CD4-positive, alpha-beta memory T cell (primary cell): ENCODE data around the gene MBTD1. TPM values are rescaled to one million over a fixed set of nuclear protein-coding genes. Genes with fewer than 3 reads are reported as not detected.

Experiments
- CTCF ChIA-PET: fragments of 350-600 bp; sonication (Branson Sonifier 250); formaldehyde crosslinking; loops from one replicate; lab custom pipeline; 2021; ENCODE audit warnings: inconsistent platforms; ENCODE audit not compliant: partially characterized antibody; lab: Charles Lee
- POLR2A ChIA-PET: fragments of 350-600 bp; sonication (Branson Sonifier 250); formaldehyde crosslinking; loops from one replicate; lab custom pipeline; 2021; ENCODE audit not compliant: partially characterized antibody; lab: Charles Lee
- DNase-seq, 5 donors: peaks; one replicate each; pipeline versions ENCODE4 v3.0.0 to v3.0.0-alpha.2; 2020 to 2022; ENCODE audit warnings: mixed read lengths in 1 of 5
- H3K27ac ChIP-seq: one replicate; pipeline ENCODE4 v1.7.0; 2013; ENCODE audit warnings: low read depth, low read length
- H3K27me3 ChIP-seq: 2 replicates; pipeline ENCODE4 v1.7.0; 2013; ENCODE audit warnings: mild to moderate bottlenecking, low read length, moderate library complexity; ENCODE audit not compliant: insufficient read depth
- H3K36me3 ChIP-seq: 2 replicates; pipeline ENCODE4 v1.7.0; 2013; ENCODE audit warnings: mild to moderate bottlenecking, low read length, moderate library complexity; ENCODE audit not compliant: insufficient read depth
- H3K4me1 ChIP-seq: 2 replicates; pipeline ENCODE4 v1.7.0; 2013; ENCODE audit warnings: mild to moderate bottlenecking, low read length, moderate library complexity; ENCODE audit not compliant: insufficient read depth
- H3K4me3 ChIP-seq, 2 donors: one replicate each; pipeline ENCODE4 v1.7.0; 2013; ENCODE audit warnings: low read length in 2 of 2, mild to moderate bottlenecking in 1 of 2
- H3K9me3 ChIP-seq, 2 donors: one replicate each; pipeline ENCODE4 v1.7.0; 2013; ENCODE audit warnings: low read length in 2 of 2, control low read depth in 1 of 2; ENCODE audit not compliant: control insufficient read depth in 1 of 2
- H3K27ac Mint-ChIP-seq, 7 donors: one replicate each; pipeline ENCODE4 v1.8.0; 2020 to 2021; ENCODE audit warnings: mixed read lengths in 7 of 7, mild to moderate bottlenecking in 6 of 7, inconsistent platforms in 3 of 7, moderate library complexity in 3 of 7
- H3K27me3 Mint-ChIP-seq, 2 donors: one replicate each; pipeline ENCODE4 v1.8.0; 2020 to 2021; ENCODE audit warnings: mixed read lengths in 2 of 2
- H3K36me3 Mint-ChIP-seq, 2 donors: one replicate each; pipeline ENCODE4 v1.8.0; 2020 to 2021; ENCODE audit warnings: mixed read lengths in 2 of 2, inconsistent platforms in 1 of 2, mild to moderate bottlenecking in 1 of 2
- H3K4me1 Mint-ChIP-seq, 4 donors: one replicate each; pipeline ENCODE4 v1.8.0; 2020 to 2021; ENCODE audit warnings: mixed read lengths in 4 of 4, mild to moderate bottlenecking in 1 of 4
- H3K4me3 Mint-ChIP-seq, 8 donors: one replicate each; pipeline ENCODE4 v1.8.0; 2020 to 2021; ENCODE audit warnings: mixed read lengths in 8 of 8, mild to moderate bottlenecking in 7 of 8, moderate library complexity in 6 of 8, inconsistent platforms in 3 of 8
- H3K9me3 Mint-ChIP-seq, 8 donors: one replicate each; pipeline ENCODE4 v1.8.0; 2020 to 2021; ENCODE audit warnings: mixed read lengths in 8 of 8, mild to moderate bottlenecking in 5 of 8, inconsistent platforms in 3 of 8, moderate library complexity in 1 of 8
- intact Hi-C: fragments of 100-400 bp; cut with micrococcal nuclease; formaldehyde crosslinking; loops from one replicate; pipeline ENCODE4 v1.15.1; 2023
- polyA plus RNA-seq, 2 donors: library from polyadenylated mRNA; unstranded; fragments of 300-500 nt; fragmentation: Illumina TruSeq; gene quantifications; one replicate each; pipeline ENCODE4 v1.2.3, GENCODE V29; 2021
- total RNA-seq, 2 experiments: library from RNA; stranded (reverse); gene quantifications; one replicate each; pipeline ENCODE4 v1.2.3, GENCODE V29; 2021

MBTD1 gene
- total and polyA plus RNA-seq, 4 experiments from 2014 or later = 3.6 to 30.0 (median 17.4) TPM

DNA sequence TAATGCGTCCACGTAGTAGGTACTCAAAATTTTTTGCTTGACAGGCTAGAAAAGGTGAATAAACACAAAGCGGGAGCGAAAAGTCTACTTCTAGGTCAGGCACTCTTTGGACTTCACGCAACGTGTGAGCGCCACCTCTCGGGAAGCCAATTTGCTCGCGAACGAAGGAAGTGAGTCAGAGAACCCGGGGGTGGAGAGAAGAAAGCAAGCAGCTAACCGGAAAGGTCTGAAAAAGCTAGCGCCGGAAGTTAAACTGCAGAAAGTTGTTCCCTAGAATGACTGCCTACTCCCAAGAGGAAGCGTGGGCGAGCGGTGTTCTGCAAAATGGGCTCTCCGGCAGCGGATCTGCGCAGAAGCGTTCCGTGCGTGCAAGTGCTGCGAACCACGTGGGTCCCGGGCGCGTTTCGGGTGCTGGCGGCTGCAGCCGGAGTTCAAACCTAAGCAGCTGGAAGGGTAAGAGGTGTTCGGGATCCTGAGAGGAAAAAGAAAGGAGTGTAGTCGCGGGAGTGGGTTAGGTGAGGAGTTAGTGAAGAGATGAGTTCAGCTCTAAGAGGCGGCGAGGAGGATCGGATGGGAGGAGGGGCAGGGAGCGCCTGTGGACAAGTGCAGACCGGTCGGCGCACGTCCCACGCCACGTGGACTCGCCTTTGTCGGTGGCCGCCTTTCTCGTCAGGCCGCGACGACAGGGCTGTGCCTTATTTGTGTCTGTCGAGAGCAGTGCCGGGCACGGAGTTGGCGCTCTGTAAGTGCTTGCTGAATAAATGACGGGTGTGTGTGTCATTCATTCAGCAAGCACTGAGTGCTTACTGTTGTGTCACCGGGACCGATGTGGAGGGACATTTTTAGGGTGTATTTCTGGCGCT lies 106.4 kb downstream of the MBTD1 start, which contains the start of gene NME1:
Gene NME1, plus strand, starts transcription at position 350 of the 863 bp plus-strand sequence. CDS start 2,096 bp downstream, outside the sequence.
- Histone ChIP-seq H3K9me3 (no peaks in the 10 kb centered on the region), H3K27ac (peak within 1 kb of the TSS; percentile 61), H3K4me3 (peak within 1 kb of the TSS; percentile 77 to 85), H3K36me3 (peaks cover 4% of the 10 kb centered on the region), H3K27me3 (no peaks in the 10 kb centered on the region), H3K4me1 (peaks cover 21% of the 10 kb centered on the region)
- POLR2A ChIA-PET = interaction anchor here (0.6 to 4.7 kb wide), 29 partner anchors 9 to 374 kb away, joined by 3 to 56 read pairs (median 4); partner anchors contain the start of genes MBTD1, NME2, SPAG9 and TOB1
- CTCF ChIA-PET = interaction anchor here (0.6 to 9.2 kb wide), 35 partner anchors 9 to 756 kb away, joined by 3 to 161 read pairs (median 4); partner anchors contain the start of genes SPAG9 and UTP18
- peaks cover 0 to 1% of the 10 kb centered on the region in 2 donors for H3K27me3 Mint-ChIP-seq
- no peaks in the 10 kb centered on the region for H3K9me3 Mint-ChIP-seq
- no peak within 1 kb of the TSS for H3K4me3 Mint-ChIP-seq
- no peak within 1 kb of the TSS for H3K27ac Mint-ChIP-seq
- peaks cover 0 to 7% (median 2%) of the 10 kb centered on the region in 4 donors for H3K4me1 Mint-ChIP-seq
- peak; percentile 98 to 99 (median 98) for DNase-seq
- intact Hi-C loops = loop anchor here (1.0 to 5.0 kb wide), 8 partner anchors 13 to 445 kb away; partner anchors contain the start of genes MBTD1, NME2, TOB1 and UTP18
- H3K36me3 Mint-ChIP-seq = peaks cover 4 to 8% of the 10 kb centered on the region in 2 donors

GRCh38 chr17:51152766-51153209 lies 107.1 kb downstream of the MBTD1 start:
- no peak overlapping the region for H3K4me3 Mint-ChIP-seq

DNA sequence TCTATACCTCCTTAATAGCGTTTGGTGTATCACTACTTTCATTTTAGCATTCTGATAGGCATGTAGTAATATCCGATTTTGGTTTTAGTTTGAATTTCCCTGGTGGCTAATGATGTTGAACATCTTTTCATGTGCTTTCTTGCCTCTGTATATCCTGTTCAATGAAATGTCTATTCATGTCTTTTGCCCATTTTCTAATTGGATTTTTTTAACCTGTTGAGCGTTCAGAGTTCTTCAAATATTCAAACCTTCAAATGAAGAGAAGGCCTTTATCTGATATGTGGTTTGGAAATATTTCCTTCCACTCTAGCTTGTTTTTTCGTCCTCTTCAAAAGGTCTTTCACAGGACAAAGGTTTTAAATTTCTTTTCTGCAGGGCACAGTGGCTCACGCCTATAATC lies 108.9 kb downstream of the MBTD1 start:
- Histone ChIP-seq H3K27me3 (no peaks in the 10 kb centered on the region), H3K4me1 (peaks cover 21% of the 10 kb centered on the region), H3K9me3 (no peaks in the 10 kb centered on the region), H3K4me3 (no peak overlapping the region), H3K36me3 (no peaks in the 10 kb centered on the region), H3K27ac (no peak overlapping the region)
- Mint-ChIP-seq H3K27me3 (peaks cover 0 to 1% of the 10 kb centered on the region in 2 donors), H3K36me3 (no peaks in the 10 kb centered on the region), H3K27ac (peak overlapping the region in 1 of 7 donors; percentile 42), H3K4me1 (peaks cover 0 to 4% (median 1%) of the 10 kb centered on the region in 4 donors), H3K9me3 (no peaks in the 10 kb centered on the region), H3K4me3 (no peak overlapping the region)
- ChIA-PET CTCF (interaction anchor here (9.2 kb wide), 1 partner anchor 149 kb away, joined by 161 read pairs; no protein-coding TSS in a partner anchor), POLR2A (no interaction called here)
- no peak for DNase-seq
- intact Hi-C loops = loop anchor here (5.0 kb wide), 1 partner anchor 284 kb away; the partner anchor contains the start of gene TOB1

More at GRCh38 chr17:51152766-51153209, 107.1 kb downstream of the MBTD1 start:
- Histone ChIP-seq H3K4me1 (peaks cover 21% of the 10 kb centered on the region), H3K4me3 (peak overlapping the region; percentile 15 to 85), H3K9me3 (no peaks in the 10 kb centered on the region), H3K27ac (peak overlapping the region; percentile 61), H3K36me3 (peaks cover 4% of the 10 kb centered on the region), H3K27me3 (no peaks in the 10 kb centered on the region)
- ChIA-PET POLR2A (interaction anchor here (0.6 to 4.7 kb wide), 24 partner anchors 10 to 373 kb away, joined by 3 to 56 read pairs (median 6); partner anchors contain the start of genes MBTD1, NME2, SPAG9 and TOB1), CTCF (interaction anchor here (0.7 to 9.2 kb wide), 31 partner anchors 9 to 755 kb away, joined by 3 to 161 read pairs (median 4); partner anchors contain the start of genes SPAG9 and UTP18)
- Mint-ChIP-seq H3K27me3 (peaks cover 0 to 1% of the 10 kb centered on the region in 2 donors), H3K4me1 (peaks cover 0 to 7% (median 2%) of the 10 kb centered on the region in 4 donors), H3K27ac (no peak overlapping the region), H3K36me3 (peaks cover 4 to 8% of the 10 kb centered on the region in 2 donors), H3K9me3 (no peaks in the 10 kb centered on the region)
- DNase-seq = no peak
- intact Hi-C loops = loop anchor here (1.0 to 5.0 kb wide), 8 partner anchors 14 to 444 kb away; partner anchors contain the start of genes MBTD1, NME2, TOB1 and UTP18

DNA sequence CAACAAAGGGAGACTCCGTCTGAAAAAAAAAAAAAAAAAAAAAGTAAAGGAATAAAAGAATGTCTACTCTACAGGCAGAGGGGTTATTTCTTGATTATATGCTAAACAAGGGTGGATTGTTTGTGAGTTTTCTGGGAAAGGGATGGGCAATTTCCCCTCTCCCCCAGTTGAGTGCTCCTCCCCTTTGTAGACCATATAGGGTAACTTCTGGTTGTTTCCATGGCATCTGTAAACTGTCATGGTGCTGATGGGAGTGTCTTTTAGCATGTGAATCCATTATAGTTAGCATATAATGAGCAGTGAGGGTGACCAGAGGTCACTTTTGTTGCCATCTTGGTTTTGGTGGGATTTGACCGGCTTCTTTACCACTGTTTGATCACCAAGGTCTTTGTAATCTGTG lies 110.7 kb downstream of the MBTD1 start:
- intact Hi-C loops = no loop called here
- no peaks in the 10 kb centered on the region for H3K36me3 ChIP-seq
- Mint-ChIP-seq H3K9me3 (no peaks in the 10 kb centered on the region), H3K36me3 (no peaks in the 10 kb centered on the region), H3K4me1 (peaks cover 0 to 2% (median 0%) of the 10 kb centered on the region in 4 donors), H3K4me3 (no peak overlapping the region), H3K27ac (no peak overlapping the region), H3K27me3 (peaks cover 0 to 1% of the 10 kb centered on the region in 2 donors)
- ChIA-PET CTCF (interaction anchor here (9.2 kb wide), 1 partner anchor 147 kb away, joined by 161 read pairs; no protein-coding TSS in a partner anchor), POLR2A (no interaction called here)
- H3K4me1 ChIP-seq = peaks cover 10% of the 10 kb centered on the region
- no peak for DNase-seq
- no peaks in the 10 kb centered on the region for H3K9me3 ChIP-seq
- H3K4me3 ChIP-seq = no peak overlapping the region
- H3K27me3 ChIP-seq = no peaks in the 10 kb centered on the region
- H3K27ac ChIP-seq = no peak overlapping the region

- no peak overlapping the region for H3K4me3 Mint-ChIP-seq
- no peaks in the 10 kb centered on the region for H3K9me3 Mint-ChIP-seq
- intact Hi-C loops = no loop called here
- ChIA-PET CTCF (interaction anchor here (9.2 kb wide), 1 partner anchor 145 kb away, joined by 161 read pairs; no protein-coding TSS in a partner anchor), POLR2A (interaction anchor here (1.4 kb wide), 1 partner anchor 27 kb away, joined by 3 read pairs; the partner anchor contains the start of gene SPAG9)
- no peaks in the 10 kb centered on the region for H3K27me3 ChIP-seq
- peaks cover 0 to 2% (median 0%) of the 10 kb centered on the region in 4 donors for H3K4me1 Mint-ChIP-seq
- peaks cover 0 to 1% of the 10 kb centered on the region in 2 donors for H3K27me3 Mint-ChIP-seq
- no peaks in the 10 kb centered on the region for H3K36me3 Mint-ChIP-seq
- H3K4me1 ChIP-seq = peaks cover 3% of the 10 kb centered on the region
- H3K36me3 ChIP-seq = no peaks in the 10 kb centered on the region
- no peak overlapping the region for H3K27ac ChIP-seq
- peak overlapping the region in 1 of 7 donors; percentile 23 for H3K27ac Mint-ChIP-seq
- no peaks in the 10 kb centered on the region for H3K9me3 ChIP-seq
- no peak for DNase-seq
- no peak overlapping the region for H3K4me3 ChIP-seq
Observed at GRCh38 chr17:51147650-51148049, 112.2 kb downstream of the MBTD1 start.

GRCh38 chr17:51144266-51145022 lies 115.4 kb downstream of the MBTD1 start:
- Histone ChIP-seq H3K27ac (no peak overlapping the region), H3K4me3 (no peak overlapping the region), H3K9me3 (no peaks in the 10 kb centered on the region), H3K27me3 (no peaks in the 10 kb centered on the region), H3K4me1 (no peaks in the 10 kb centered on the region), H3K36me3 (no peaks in the 10 kb centered on the region)
- intact Hi-C loops = no loop called here
- H3K36me3 Mint-ChIP-seq = no peaks in the 10 kb centered on the region
- CTCF ChIA-PET = no interaction called here
- no peak for DNase-seq
- H3K27me3 Mint-ChIP-seq = no peaks in the 10 kb centered on the region
- no peaks in the 10 kb centered on the region for H3K4me1 Mint-ChIP-seq
- POLR2A ChIA-PET = no interaction called here
- H3K27ac Mint-ChIP-seq = no peak overlapping the region
- no peaks in the 10 kb centered on the region for H3K9me3 Mint-ChIP-seq
- no peak overlapping the region for H3K4me3 Mint-ChIP-seq
